GM18861 (cell line): ENCODE data around the gene COL6A3.

Experiments used
- ATAC-seq: cut with Tn5 transposase; IDR thresholded peaks from one replicate; pipeline ENCODE4 v1.9.1; 2021; ENCODE audit not compliant: unreplicated experiment

Gene COL6A3

DNA sequence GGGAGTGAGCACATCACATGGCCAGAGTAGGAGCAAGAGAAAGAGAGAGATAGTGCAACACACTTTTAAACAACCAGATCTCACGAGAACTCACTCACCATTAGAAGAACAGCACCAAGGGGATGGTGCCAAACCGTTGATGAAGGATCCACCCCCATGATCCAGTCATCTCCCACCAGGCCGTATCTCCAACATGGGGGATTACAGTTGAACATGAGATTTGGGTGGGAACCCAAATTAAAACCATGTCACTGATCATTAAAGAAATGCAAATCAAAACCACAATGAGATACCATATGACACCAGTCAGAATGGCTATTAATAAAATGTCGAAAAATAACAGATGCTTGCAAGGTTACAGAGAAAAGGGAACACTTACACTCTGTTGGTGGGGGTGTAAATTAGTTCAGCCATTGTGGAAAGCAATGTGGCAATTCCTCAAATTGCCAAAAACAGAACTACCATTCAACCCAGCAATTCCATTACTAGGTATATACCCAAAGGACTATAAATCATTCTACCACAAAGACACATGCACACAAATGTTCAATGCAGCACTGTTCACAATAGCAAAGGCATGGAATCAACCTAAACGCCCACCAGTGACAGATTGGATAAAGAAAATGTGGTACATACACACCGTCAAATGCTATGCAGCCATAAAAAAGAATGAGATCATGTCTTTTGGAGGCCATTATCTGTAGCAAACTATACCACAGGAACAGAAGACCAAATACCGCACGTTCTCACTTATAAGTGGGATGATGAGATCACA, 137.1 kb downstream of the COL6A3 start:
- ATAC-seq = no peak
